HS-27A (cell line): Measurements from ENCODE around the gene COQ10B.
"Not testable (repeated sequence)": the region's sequence is repeated elsewhere in the genome, so short reads cannot be mapped to it uniquely, and the experiment has no call there.

Experiments used
- DNase-seq: peaks from one replicate; pipeline ENCODE4 v3.0.0-alpha.2; 2012; ENCODE audit warnings: low read depth, missing footprints

COQ10B gene

GRCh38 chr2:197450935-197451358 lies 2.4 kb upstream of the COQ10B start:
- DNase-seq, result not testable (repeated sequence)

DNA sequence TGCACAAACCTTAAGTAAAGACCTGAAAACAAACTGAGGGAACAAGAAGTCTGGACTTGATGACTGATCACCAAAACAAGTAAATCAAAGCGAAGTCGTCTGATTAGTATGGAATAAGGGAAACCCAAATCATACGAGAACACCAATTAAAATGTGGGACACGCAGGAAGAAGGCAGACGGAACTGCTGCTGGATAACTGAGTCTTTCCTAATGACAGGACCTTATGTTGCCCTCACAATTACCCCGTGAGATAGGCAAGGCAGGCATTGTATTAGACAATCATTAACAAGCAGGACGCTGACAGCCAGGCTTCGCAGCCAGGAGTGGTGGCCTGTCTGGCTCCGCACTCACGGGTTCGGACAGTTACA lies 614 bp upstream of the COQ10B start:
- no peak for DNase-seq

DNA sequence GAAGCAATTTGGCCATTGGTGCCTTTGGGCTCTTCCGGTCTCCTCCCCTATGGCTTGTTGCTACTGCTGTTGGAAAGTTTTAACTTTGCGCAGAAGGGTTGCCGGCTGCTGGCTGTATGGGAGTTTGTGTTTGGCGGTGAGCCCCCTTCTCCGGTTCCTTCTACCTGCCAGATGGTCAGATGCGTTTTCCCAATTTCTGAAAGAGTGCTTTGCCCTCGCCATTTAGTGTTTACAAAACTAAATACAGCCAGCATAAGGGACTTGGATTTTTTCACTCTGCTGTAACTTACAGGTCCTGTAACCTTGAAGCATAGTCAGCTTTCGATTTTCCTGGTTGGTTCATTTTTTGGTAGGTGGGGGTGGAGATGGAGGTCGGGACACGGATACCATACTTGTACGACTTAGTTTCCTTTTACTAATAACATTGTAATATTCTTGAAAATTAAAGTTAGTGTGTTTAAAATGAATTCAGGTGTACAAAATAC lies 604 bp downstream of the COQ10B start:
- DNase-seq, result peak; percentile 3

- no peak for DNase-seq
Measured at GRCh38 chr2:197454923-197455322, 1.6 kb downstream of the COQ10B start.

DNA sequence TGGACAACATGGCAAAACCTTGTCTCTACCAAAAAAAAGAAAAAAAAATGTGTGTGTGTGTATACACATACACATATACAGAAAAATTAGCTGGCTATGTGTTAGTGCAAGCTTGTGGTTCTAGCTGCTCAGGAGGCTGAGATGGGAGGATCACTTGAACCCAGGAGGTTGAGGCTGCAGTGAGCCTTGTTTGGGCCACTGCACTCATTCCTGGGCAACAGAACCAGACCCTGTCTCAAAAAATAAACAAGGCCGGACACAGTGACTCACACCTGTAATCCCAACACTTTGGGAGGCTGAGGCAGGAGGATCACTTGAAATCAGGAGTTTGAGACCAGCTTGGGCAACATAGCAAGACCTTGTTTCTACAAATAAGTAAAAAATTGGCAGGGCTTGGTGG lies 2.1 kb downstream of the COQ10B start:
- DNase-seq, result no peak

DNA sequence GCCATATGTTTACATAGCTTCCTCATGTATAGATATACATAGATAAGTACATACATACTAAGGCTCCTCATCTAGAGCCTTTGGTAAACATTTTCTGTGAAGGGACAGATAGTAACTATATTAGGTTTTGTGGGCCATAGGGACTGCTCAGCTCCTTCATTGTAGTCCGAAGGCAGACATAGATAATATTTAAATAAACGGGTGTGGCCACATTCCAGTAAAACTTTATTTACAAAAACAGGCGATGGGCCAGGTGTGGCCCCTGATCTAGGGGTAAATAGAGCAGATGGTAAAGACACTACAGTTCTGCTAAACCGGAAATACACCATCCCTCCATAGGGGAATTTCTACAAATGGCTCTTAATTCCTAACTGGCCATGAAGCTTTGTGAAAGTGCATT lies 7.3 kb downstream of the COQ10B start:
- no peak for DNase-seq

GRCh38 chr2:197461057-197461456 lies 7.7 kb downstream of the COQ10B start:
- DNase-seq, result no peak

- DNase-seq, result no peak
Measured at GRCh38 chr2:197464175-197464574, 10.8 kb downstream of the COQ10B start.

GRCh38 chr2:197472166-197472565 lies 18.8 kb downstream of the COQ10B start:
- DNase-seq, result no peak

GRCh38 chr2:197477797-197478196 lies 24.4 kb downstream of the COQ10B start:
- no peak for DNase-seq

DNA sequence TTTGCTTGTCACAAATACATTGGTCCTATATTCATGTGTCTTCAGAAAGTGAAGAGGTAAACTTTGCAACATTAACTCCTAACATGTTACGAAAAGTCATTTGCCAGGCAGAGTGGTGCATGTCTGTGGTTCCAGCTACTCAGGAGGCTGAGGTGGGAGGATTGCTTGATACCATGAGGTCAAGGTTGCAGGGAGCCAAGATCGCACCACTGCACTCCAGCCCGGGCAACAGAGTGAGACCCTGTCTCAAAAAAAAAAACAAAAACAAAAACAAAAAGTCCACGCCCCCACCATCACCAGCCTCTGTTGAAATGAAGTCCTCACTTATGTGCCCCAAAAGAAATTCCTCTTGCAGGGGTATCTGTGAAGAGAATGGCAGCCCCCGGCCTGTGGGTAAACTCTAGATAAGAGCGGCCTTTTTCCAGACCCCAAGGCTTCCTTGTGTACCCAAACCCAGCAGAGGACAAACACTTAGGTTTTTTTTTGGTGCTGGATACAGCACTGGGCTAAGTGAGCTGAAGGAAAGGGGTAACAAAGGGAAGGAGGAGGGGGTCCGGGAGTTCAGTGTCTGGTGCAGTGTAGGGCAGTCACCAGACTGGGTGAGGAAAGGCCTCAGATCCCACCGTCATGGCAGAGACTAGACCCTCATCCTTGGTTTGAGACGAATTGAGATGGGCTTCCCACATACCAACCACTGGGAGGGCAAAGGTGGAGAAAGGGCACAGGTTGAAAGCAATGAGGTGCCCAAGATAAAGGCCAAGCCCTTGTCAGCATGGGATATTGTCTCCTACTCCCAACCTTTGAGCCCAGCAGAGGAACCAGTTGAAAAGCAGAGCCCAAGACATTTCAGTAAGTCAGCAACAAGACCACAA lies 27.0 kb downstream of the COQ10B start:
- no peak for DNase-seq

- DNase-seq, result not testable (repeated sequence)
Measured at GRCh38 chr2:197484248-197484647, 30.9 kb downstream of the COQ10B start.

DNA sequence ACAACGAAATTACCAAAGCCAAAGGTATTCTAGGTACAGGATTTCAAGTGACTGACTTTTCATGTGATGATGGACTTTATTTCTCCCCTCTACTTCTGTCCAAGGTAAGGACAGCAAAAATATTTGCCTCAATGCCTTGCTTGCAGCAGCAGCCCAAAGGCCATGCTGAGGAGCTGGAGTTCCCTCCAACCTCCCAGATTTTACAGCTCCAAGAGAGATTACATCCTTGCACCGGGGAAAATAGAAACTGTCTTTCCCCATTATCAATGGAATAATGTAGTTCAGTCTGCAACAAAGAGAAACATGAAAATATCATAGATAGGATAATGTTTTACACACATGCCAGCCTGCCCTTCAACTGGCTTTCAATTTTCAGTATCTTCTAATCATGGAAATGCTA lies 32.8 kb downstream of the COQ10B start:
- DNase-seq, result no peak

DNA sequence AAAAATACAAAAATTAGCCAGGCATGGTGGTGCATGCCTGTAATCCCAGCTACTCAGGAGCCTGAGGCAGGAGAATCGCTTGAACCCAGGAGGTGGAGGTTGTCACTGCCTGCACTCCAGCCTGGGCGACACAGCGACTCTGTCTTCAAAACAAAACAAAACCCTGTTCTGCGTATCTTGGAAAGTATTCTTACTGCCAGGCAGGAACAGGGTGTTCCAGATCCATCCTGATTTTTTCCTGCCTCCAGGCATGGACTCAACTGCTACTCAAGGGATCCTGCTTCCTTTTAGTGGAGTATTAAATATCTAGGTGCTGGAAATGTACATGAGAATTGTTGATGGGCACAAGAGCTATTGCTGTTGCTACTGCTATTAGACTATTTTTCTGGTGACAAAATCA lies 34.0 kb downstream of the COQ10B start:
- DNase-seq, result no peak

GRCh38 chr2:197495433-197496134 lies 42.2 kb downstream of the COQ10B start:
- no peak for DNase-seq

DNA sequence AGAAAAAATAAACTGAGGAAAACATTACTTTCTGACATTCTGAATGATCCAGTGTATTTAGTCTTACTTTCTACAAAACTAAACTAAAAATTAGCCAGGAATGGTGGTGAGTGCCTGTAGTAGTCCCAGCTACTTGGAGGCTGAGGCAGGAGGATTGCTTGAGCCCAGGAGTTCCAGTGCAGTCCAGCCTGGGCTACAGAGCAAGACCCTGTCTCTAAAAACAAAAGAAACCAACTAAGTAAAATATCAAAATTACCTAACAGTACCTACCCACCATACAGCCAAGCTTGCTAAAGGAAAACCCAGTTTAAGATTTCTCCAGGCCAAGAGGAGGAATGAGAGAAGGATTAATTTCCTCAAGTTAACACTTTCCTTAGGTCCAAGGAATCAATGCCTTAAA lies 43.3 kb downstream of the COQ10B start:
- DNase-seq, result no peak

DNA sequence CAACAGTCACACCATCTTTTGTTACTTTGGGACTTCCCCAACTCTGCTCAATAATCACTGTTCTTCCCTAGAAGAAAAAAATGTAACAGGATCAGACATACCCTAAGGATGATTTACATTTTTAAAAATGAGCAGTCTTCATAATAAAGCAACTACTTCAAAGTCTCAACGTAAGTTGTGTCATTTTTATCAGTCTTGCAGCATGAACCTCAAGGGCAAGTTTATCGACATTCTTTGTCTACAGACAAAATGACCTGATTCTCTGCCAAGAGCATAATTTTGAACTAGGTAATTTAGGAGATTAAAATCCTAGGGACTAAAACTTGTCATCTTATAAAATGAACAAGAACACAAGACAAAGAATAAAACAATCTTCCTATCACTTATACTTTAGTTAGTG lies 44.0 kb downstream of the COQ10B start:
- DNase-seq, result no peak

DNA sequence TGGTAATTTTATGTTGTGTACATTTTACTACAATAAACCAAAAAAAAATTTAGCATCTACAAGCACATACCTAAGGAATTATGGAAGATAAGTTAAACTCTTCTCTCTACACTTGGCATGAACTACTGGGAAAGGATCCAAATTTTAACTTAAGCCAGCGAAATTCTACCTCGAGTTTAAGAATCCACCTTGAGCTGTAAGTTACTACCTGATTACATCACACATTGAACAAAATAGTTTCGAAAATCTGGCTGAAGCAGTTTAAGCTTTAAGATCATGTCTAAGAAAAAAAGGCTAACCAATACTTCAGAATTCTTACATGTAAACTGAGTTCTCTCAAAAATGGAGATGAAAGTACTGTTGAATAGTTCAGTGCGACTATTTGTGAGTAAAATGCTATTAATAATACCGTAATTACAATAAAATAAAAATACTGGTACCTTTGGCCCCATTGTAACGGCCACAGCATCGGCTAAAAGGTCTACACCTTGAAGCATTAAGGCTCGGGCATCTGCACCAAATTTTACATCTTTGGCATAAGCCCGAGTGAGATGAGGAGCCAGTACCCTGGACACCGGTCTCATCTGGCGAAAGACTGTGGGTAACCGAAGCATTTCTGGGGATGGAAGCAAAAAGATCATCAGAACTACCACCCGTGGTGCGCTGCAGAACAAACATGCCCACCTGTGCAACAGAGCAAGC lies 45.0 kb downstream of the COQ10B start:
- DNase-seq, result no peak

DNA sequence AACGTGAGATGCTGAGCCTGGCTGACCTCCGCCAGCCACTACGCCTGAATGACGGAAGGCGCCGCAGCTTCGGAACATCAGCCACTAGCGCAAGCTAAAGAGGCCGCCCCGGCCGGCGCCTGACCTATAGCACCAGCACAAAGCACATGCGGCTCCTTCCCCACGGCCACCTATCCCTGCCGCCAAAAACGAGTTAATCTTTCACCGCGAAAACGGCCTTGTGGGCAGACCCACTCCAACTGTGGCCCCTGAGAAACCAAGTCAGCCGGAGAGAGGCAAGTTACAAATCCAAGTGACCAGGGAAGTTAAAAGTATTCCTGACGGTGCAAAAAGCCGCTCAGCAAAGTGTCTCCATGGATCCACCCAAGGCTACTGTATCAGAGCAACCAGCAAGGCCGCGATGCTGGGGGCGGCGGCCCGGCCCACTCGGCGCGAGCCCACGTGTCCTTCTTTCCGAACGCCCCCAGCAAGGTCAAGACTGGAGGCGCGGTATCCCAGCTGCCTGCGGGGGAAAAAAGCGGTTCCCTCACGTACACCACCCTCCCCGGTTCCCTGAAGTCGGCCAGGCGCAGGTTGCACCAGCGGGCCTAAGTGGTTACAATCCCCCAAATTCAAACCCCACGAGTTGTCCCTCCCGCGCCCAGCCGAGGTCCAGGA lies 45.7 kb downstream of the COQ10B start:
- no peak for DNase-seq

DNA sequence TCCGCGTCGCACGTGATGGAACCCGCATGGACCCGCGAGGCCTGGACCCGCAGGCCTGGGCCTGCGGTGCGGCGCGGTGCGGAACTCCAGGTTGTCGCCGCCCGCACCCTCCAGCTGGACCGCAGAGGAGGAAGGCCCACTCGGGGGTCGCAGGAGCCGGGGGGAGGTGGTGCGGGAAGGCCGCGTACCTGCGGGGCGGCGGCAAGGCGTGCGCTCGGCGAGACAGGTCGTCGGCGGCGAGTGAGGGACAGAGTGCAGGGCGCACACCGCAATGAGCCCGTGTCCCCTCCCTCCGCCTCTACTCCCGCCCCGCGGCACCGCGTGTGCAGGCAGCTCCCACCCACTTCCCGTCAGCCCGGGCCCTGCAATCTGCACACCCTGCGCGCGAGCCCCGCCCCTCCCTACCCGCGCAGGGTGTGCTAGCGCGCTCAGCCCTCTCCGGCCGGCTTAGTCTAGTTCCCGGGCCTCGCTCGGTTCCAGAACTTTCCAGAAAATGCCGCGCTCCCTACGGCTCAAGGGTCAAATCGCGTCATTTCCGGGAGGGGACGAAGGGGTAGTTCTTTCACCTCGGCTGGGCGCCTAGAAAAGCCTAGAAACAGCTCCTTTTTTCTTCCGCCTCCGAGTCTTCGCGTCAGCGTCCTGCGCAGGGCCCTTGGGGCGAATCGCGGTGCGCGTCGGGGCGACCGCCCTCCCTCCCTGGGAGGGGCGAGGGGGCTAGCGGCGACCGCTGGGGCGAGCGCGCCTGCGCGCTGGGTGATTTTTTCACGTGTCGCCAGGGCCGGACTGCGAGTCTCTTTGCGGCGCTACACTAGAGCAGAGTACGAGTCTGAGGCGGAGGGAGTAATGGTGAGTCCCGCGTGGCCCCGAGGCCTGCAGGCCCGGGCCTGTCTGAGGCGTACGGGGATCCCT lies 46.5 kb downstream of the COQ10B start, which contains the start of the genes HSPD1 and HSPE1:
Gene HSPD1 (minus strand): TSS at position 247 of the 909 bp plus-strand sequence. CDS start 992 bp downstream, outside the sequence.
Gene HSPE1 (plus strand): TSS at position 786 of the 909 bp plus-strand sequence. CDS start 58 bp downstream, at position 844.
- DNase-seq, result peak; percentile 94
